Trophoblast cell (in vitro differentiated cells and primary cell): ENCODE data around the gene FCGR3A.
"Not testable (repeated sequence)": the region's sequence is repeated elsewhere in the genome, so short reads cannot be mapped to it uniquely, and the experiment has no call there.

ENCODE experiments used
- DNase-seq, 2 donors: peaks; one replicate each; pipeline ENCODE4 v3.0.0-alpha.2; 2016
- H2AFZ ChIP-seq: 2 replicates; pipeline ENCODE4 v1.6.1; 2013; ENCODE audit warnings: low read length, moderate library complexity, mild to moderate bottlenecking; ENCODE audit not compliant: insufficient read depth, poor library complexity
- H2AK5ac ChIP-seq: 2 replicates; pipeline ENCODE4 v1.6.1; 2013; ENCODE audit warnings: mild to moderate bottlenecking, low read length
- H2BK120ac ChIP-seq: 2 replicates; pipeline ENCODE4 v1.6.1; 2013; ENCODE audit warnings: low read length, mild to moderate bottlenecking, moderate library complexity; ENCODE audit not compliant: insufficient read depth, poor library complexity
- H2BK12ac ChIP-seq: 2 replicates; pipeline ENCODE4 v1.6.1; 2013; ENCODE audit warnings: mild to moderate bottlenecking, low read length, moderate library complexity
- H2BK5ac ChIP-seq: 2 replicates; pipeline ENCODE4 v1.6.1; 2013; ENCODE audit warnings: low read length, low read depth, moderate library complexity, mild to moderate bottlenecking; ENCODE audit not compliant: poor library complexity
- H3K14ac ChIP-seq: 2 replicates; pipeline ENCODE4 v1.6.1; 2013; ENCODE audit warnings: mild to moderate bottlenecking, low read length
- H3K18ac ChIP-seq: 2 replicates; pipeline ENCODE4 v1.6.1; 2013; ENCODE audit warnings: mild to moderate bottlenecking, low read length
- H3K23ac ChIP-seq: 2 replicates; pipeline ENCODE4 v1.6.1; 2013; ENCODE audit warnings: low read length
- H3K27ac ChIP-seq: 2 replicates; pipeline ENCODE4 v1.5.1; 2013; ENCODE audit warnings: low read depth, mild to moderate bottlenecking, inconsistent platforms, low read length, moderate library complexity
- H3K27me3 ChIP-seq: 2 replicates; pipeline ENCODE4 v1.6.1; 2013; ENCODE audit warnings: inconsistent platforms, mild to moderate bottlenecking, low read length, moderate library complexity; ENCODE audit not compliant: insufficient read depth
- H3K36me3 ChIP-seq, 2 experiments: 1 replicate in 1 of 2; 2 replicates in 1 of 2; pipeline ENCODE4 v1.6.1; 2013; ENCODE audit warnings: low read length in 2 of 2, mild to moderate bottlenecking in 2 of 2, moderate library complexity in 1 of 2; ENCODE audit not compliant: insufficient read depth in 2 of 2, control insufficient read depth in 1 of 2
- H3K4ac ChIP-seq: 2 replicates; pipeline ENCODE4 v1.6.1; 2013; ENCODE audit warnings: low read depth, mild to moderate bottlenecking, low read length, moderate library complexity
- H3K4me1 ChIP-seq, 2 experiments: 1 replicate in 1 of 2; 2 replicates in 1 of 2; pipeline ENCODE4 v1.6.1; 2013; ENCODE audit warnings: low read length in 2 of 2, mild to moderate bottlenecking in 2 of 2, moderate library complexity in 1 of 2; ENCODE audit not compliant: insufficient read depth in 2 of 2, control insufficient read depth in 1 of 2
- H3K4me2 ChIP-seq: 2 replicates; pipeline ENCODE4 v1.6.1; 2013; ENCODE audit warnings: inconsistent platforms, mild to moderate bottlenecking, low read length, moderate library complexity
- H3K4me3 ChIP-seq: 2 replicates; pipeline ENCODE4 v1.5.1; 2013; ENCODE audit warnings: mild to moderate bottlenecking, low read depth, low read length, inconsistent platforms
- H3K79me1 ChIP-seq: one replicate; pipeline ENCODE4 v1.6.1; 2013; ENCODE audit warnings: low read length
- H3K79me2 ChIP-seq: 2 replicates; pipeline ENCODE4 v1.6.1; 2013; ENCODE audit warnings: low read length, mild to moderate bottlenecking; ENCODE audit not compliant: control insufficient read depth, insufficient read depth, poor library complexity
- H3K9ac ChIP-seq: 2 replicates; pipeline ENCODE4 v1.6.1; 2013; ENCODE audit warnings: mild to moderate bottlenecking, low read length
- H3K9me3 ChIP-seq: 2 replicates; pipeline ENCODE4 v1.6.1; 2013; ENCODE audit warnings: low read depth, mild to moderate bottlenecking, control low read depth, inconsistent platforms, low read length; ENCODE audit not compliant: insufficient read depth
- H4K12ac ChIP-seq: 2 replicates; pipeline ENCODE4 v1.6.1; 2013; ENCODE audit warnings: low read depth, mild to moderate bottlenecking, low read length, moderate library complexity
- H4K8ac ChIP-seq: 2 replicates; pipeline ENCODE4 v1.6.1; 2013; ENCODE audit warnings: low read depth, mild to moderate bottlenecking, low read length, moderate library complexity
- H4K91ac ChIP-seq: one replicate; pipeline ENCODE4 v1.6.1; 2013; ENCODE audit warnings: low read depth, mild to moderate bottlenecking, low read length, moderate library complexity
- WGBS: extraction: QIAGEN DNeasy Blood & Tissue Kit; methylation state at CpG from one replicate; pipeline ENCODE4 v1.1.7; 2013; ENCODE audit warnings: missing lambda C conversion rate; ENCODE audit not compliant: insufficient read length, insufficient coverage; ENCODE audit errors: extremely low coverage; 5-methylcytosine and 5-hydroxymethylcytosine counted together

FCGR3A gene

GRCh38 chr1:161523817-161524741 is 25.5 kb downstream of the FCGR3A start, which contains the start of gene HSPA6:
HSPA6 (plus strand) TSS chr1:161524540; CDS start chr1:161524659, 119 bp downstream.
- H3K79me2 ChIP-seq, H3K4me1 ChIP-seq, H3K4ac ChIP-seq, H3K9me3 ChIP-seq, H2AK5ac ChIP-seq, H4K91ac ChIP-seq, H2BK120ac ChIP-seq, H3K14ac ChIP-seq, H3K79me1 ChIP-seq, H4K8ac ChIP-seq, H3K23ac ChIP-seq, H4K12ac ChIP-seq, H3K18ac ChIP-seq, H3K27ac ChIP-seq, H2BK12ac ChIP-seq, H2BK5ac ChIP-seq, H3K36me3 ChIP-seq: not testable (repeated sequence)
- H3K9ac ChIP-seq, result peak within 1 kb of the TSS; percentile 14
- no CpG with 5 or more reads among the region's 72 CpGs for WGBS
- peak within 1 kb of the TSS; percentile 86 for H2AFZ ChIP-seq
- peaks cover 10% of the 10 kb centered on the region for H3K27me3 ChIP-seq
- peak within 1 kb of the TSS; percentile 75 for H3K4me3 ChIP-seq
- peak within 1 kb of the TSS; percentile 69 for H3K4me2 ChIP-seq
- DNase-seq, result peak; percentile 95

- not testable (repeated sequence) for H2BK5ac ChIP-seq, DNase-seq, H3K18ac ChIP-seq, H2AK5ac ChIP-seq, H3K9me3 ChIP-seq, H3K4me3 ChIP-seq, H2BK12ac ChIP-seq, H3K36me3 ChIP-seq, H3K23ac ChIP-seq, H4K8ac ChIP-seq, H2AFZ ChIP-seq, H4K91ac ChIP-seq, H3K14ac ChIP-seq, H3K79me2 ChIP-seq, H4K12ac ChIP-seq, H3K9ac ChIP-seq, H3K4me1 ChIP-seq, H3K4ac ChIP-seq, H3K27ac ChIP-seq, H2BK120ac ChIP-seq, H3K79me1 ChIP-seq
- no CpG with 5 or more reads among the region's 20 CpGs for WGBS
- H3K27me3 ChIP-seq, result peaks cover 10% of the 10 kb centered on the region
- peak overlapping the region; percentile 2 for H3K4me2 ChIP-seq
Measured at GRCh38 chr1:161523041-161523816, 26.4 kb downstream of the FCGR3A start.

GRCh38 chr1:161513953-161514352 is 35.7 kb downstream of the FCGR3A start:
- not testable (repeated sequence) for H3K27ac ChIP-seq, H3K23ac ChIP-seq, H3K9me3 ChIP-seq, H3K36me3 ChIP-seq, H3K79me1 ChIP-seq, H3K4me2 ChIP-seq, H3K4ac ChIP-seq, H4K91ac ChIP-seq, H3K14ac ChIP-seq, H3K4me1 ChIP-seq, H3K18ac ChIP-seq, H4K8ac ChIP-seq, H2BK120ac ChIP-seq, H3K4me3 ChIP-seq, H2BK5ac ChIP-seq, H2AK5ac ChIP-seq, H2AFZ ChIP-seq, H3K9ac ChIP-seq, H4K12ac ChIP-seq, H2BK12ac ChIP-seq, H3K27me3 ChIP-seq, DNase-seq, H3K79me2 ChIP-seq
- no CpG with 5 or more reads among the region's 1 CpG for WGBS

GRCh38 chr1:161513448-161513780 is 36.2 kb downstream of the FCGR3A start:
- not testable (repeated sequence) for DNase-seq, H3K4me2 ChIP-seq, H3K79me1 ChIP-seq, H3K27ac ChIP-seq, H3K4ac ChIP-seq, H4K12ac ChIP-seq, H4K91ac ChIP-seq, H3K14ac ChIP-seq, H2AFZ ChIP-seq, H3K9ac ChIP-seq, H2BK5ac ChIP-seq, H3K36me3 ChIP-seq, H3K9me3 ChIP-seq, H2BK120ac ChIP-seq, H3K18ac ChIP-seq, H2BK12ac ChIP-seq, H4K8ac ChIP-seq, H3K27me3 ChIP-seq, H2AK5ac ChIP-seq, H3K79me2 ChIP-seq, H3K4me3 ChIP-seq, H3K23ac ChIP-seq, H3K4me1 ChIP-seq
- WGBS, result no CpG with 5 or more reads among the region's 1 CpG
